ENCODE data around the gene PUM1. TPM values are rescaled to one million over a fixed set of nuclear protein-coding genes. Genes with fewer than 3 reads are reported as not detected.

Gene PUM1
- total RNA-seq, 4 donors from 2014 or later, result 71.7 to 112 (median 83.0) TPM

GRCh38 chr1:30900931-30901560 lies 164.5 kb downstream of the PUM1 start:
- intact Hi-C loops (cut with DNase I), result no loop called here
- Histone ChIP-seq H3K9me3 (no peaks in the 10 kb centered on the region), H3K27ac (replicated peaks in 1 of 4) (peak overlapping the region; percentile 56 to 94 (median 84)), H3K4me3 (no peak overlapping the region), H3K27me3 (no peaks in the 10 kb centered on the region), H3K4me1 (peaks cover 28 to 98% (median 94%) of the 10 kb centered on the region in 4 donors), H3K36me3 (no peaks in the 10 kb centered on the region)
- no peak for TF ChIP-seq CTCF (IDR thresholded peaks at IDR 0.05)
- 66% methylated on average over 3 of the region's 3 CpGs for whole genome bisulfite sequencing
- DNase-seq (ENCODE audit: extremely low spot score), result no peak

- H3K9me3 ChIP-seq, result no peaks in the 10 kb centered on the region
- no peak for TF ChIP-seq POLR2A (IDR thresholded peaks at IDR 0.05; ENCODE audit: low read depth)
- TF ChIP-seq EP300 (IDR thresholded peaks at IDR 0.05), result no peak
- TF ChIP-seq POLR2AphosphoS5 (IDR thresholded peaks at IDR 0.05), result no peak
- TF ChIP-seq CTCF (IDR thresholded peaks at IDR 0.05), result no peak
- intact Hi-C loops (cut with DNase I), result no loop called here
- no peaks in the 10 kb centered on the region for H3K36me3 ChIP-seq
- peaks cover 31 to 98% (median 94%) of the 10 kb centered on the region in 4 donors for H3K4me1 ChIP-seq
- no peak for DNase-seq (ENCODE audit: extremely low spot score)
- H3K27me3 ChIP-seq, result no peaks in the 10 kb centered on the region
- 83% methylated on average over 1 of the region's 6 CpGs for WGBS
- H3K4me3 ChIP-seq, result no peak overlapping the region
- H3K27ac ChIP-seq (replicated peaks in 1 of 4), result peak overlapping the region; percentile 56 to 94 (median 84)
Observed at GRCh38 chr1:30900486-30900885, 165.0 kb downstream of the PUM1 start.

- H3K9me3 ChIP-seq, result no peaks in the 10 kb centered on the region
- peak overlapping the region; percentile 5 to 94 (median 73) for H3K27ac ChIP-seq (replicated peaks in 1 of 4)
- intact Hi-C loops (cut with DNase I), result no loop called here
- TF ChIP-seq POLR2A (IDR thresholded peaks at IDR 0.05; ENCODE audit: low read depth) (no peak), POLR2AphosphoS5 (IDR thresholded peaks at IDR 0.05) (no peak), EP300 (IDR thresholded peaks at IDR 0.05) (no peak), CTCF (IDR thresholded peaks at IDR 0.05) (no peak)
- WGBS, result 81% methylated on average over 13 of the region's 13 CpGs
- peaks cover 38 to 98% (median 94%) of the 10 kb centered on the region in 4 donors for H3K4me1 ChIP-seq
- DNase-seq (ENCODE audit: extremely low spot score), result no peak
- H3K4me3 ChIP-seq, result no peak overlapping the region
- H3K27me3 ChIP-seq, result no peaks in the 10 kb centered on the region
- no peaks in the 10 kb centered on the region for H3K36me3 ChIP-seq
Observed at GRCh38 chr1:30899577-30900389, 165.7 kb downstream of the PUM1 start.

GRCh38 chr1:30898031-30898815 lies 167.3 kb downstream of the PUM1 start:
- intact Hi-C loops (cut with DNase I), result no loop called here
- peak overlapping the region in 3 of 4 donors; percentile 29 to 94 (median 90) for H3K27ac ChIP-seq (replicated peaks in 1 of 4)
- no peaks in the 10 kb centered on the region for H3K36me3 ChIP-seq
- no peaks in the 10 kb centered on the region for H3K27me3 ChIP-seq
- H3K4me1 ChIP-seq, result peaks cover 39 to 97% (median 91%) of the 10 kb centered on the region in 4 donors
- TF ChIP-seq POLR2AphosphoS5 (IDR thresholded peaks at IDR 0.05), result no peak
- TF ChIP-seq CTCF (IDR thresholded peaks at IDR 0.05), result no peak
- no peak for TF ChIP-seq EP300 (IDR thresholded peaks at IDR 0.05)
- TF ChIP-seq POLR2A (IDR thresholded peaks at IDR 0.05; ENCODE audit: low read depth), result no peak
- no peaks in the 10 kb centered on the region for H3K9me3 ChIP-seq
- no peak for DNase-seq (ENCODE audit: extremely low spot score)
- no peak overlapping the region for H3K4me3 ChIP-seq
- 86% methylated on average over 9 of the region's 10 CpGs for WGBS

All from esophagus muscularis mucosa (tissue), 4 donors.